H1 (cell line): ENCODE measurements around the gene PRR12. TPM values are rescaled to one million over a fixed set of nuclear protein-coding genes. Genes with fewer than 3 reads are reported as not detected.

ENCODE experiments used
- CTCF ChIA-PET: fragments of 300-600 bp; sonication (Branson Sonifier 250); formaldehyde crosslinking; loops from one replicate; lab custom pipeline; 2021; ENCODE audit not compliant: partially characterized antibody; lab: Charles Lee
- POLR2A ChIA-PET: fragments of 300-600 bp; sonication (Branson Sonifier 250); formaldehyde crosslinking; loops from one replicate; lab custom pipeline; 2021; ENCODE audit warnings: inconsistent platforms; ENCODE audit not compliant: partially characterized antibody; lab: Charles Lee
- DNase-seq, 2 experiments: peaks; one replicate each; pipeline versions ENCODE4 v3.0.0 to v3.0.0-alpha.2; 2010 to 2022; ENCODE audit warnings: low spot score in 2 of 2, low read depth in 1 of 2, mixed read lengths in 1 of 2
- FAIRE-seq: peaks from 2 replicates; lab custom pipeline; 2011; peaks lifted over from hg19 to GRCh38; lab: Jason Lieb, UNC
- H2AFZ ChIP-seq: 2 replicates; pipeline ENCODE4 v1.8.1; 2012; ENCODE audit warnings: low read length, inconsistent platforms
- H2AK5ac ChIP-seq: 2 replicates; pipeline ENCODE4 v1.6.1; 2013; ENCODE audit warnings: low read depth, low read length
- H2BK120ac ChIP-seq: replicated peaks from 2 replicates; pipeline ENCODE3; 2013; ENCODE audit warnings: low read depth, low read length, inconsistent platforms
- H2BK12ac ChIP-seq: 2 replicates; pipeline ENCODE4 v1.6.1; 2013; ENCODE audit warnings: low read depth, low read length
- H2BK15ac ChIP-seq: 2 replicates; pipeline ENCODE4 v1.6.1; 2013; ENCODE audit warnings: low read length
- H2BK20ac ChIP-seq: 2 replicates; pipeline ENCODE4 v1.6.1; 2013; ENCODE audit warnings: low read length
- H2BK5ac ChIP-seq: 2 replicates; pipeline ENCODE4 v1.6.1; 2013; ENCODE audit warnings: low read depth, low read length
- H3K14ac ChIP-seq: 2 replicates; pipeline ENCODE4 v1.6.1; 2013; ENCODE audit warnings: inconsistent platforms; ENCODE audit not compliant: insufficient read length
- H3K18ac ChIP-seq: 2 replicates; pipeline ENCODE4 v1.6.1; 2013; ENCODE audit warnings: low read length; ENCODE audit errors: extremely low read depth
- H3K23ac ChIP-seq: 2 replicates; pipeline ENCODE4 v1.6.1; 2013; ENCODE audit warnings: inconsistent platforms; ENCODE audit not compliant: insufficient read length
- H3K23me2 ChIP-seq: 2 replicates; pipeline ENCODE4 v1.6.1; 2013; ENCODE audit warnings: low read depth, low read length
- H3K27ac ChIP-seq: 2 replicates; pipeline ENCODE4 v1.6.1; 2011; ENCODE audit warnings: low read depth, low read length, inconsistent platforms
- H3K27me3 ChIP-seq, 4 experiments: replicated peaks in 1 of 4; 1 replicate in 1 of 4; 2 replicates in 3 of 4; pipeline versions ENCODE4 v1.6.1 to v1.8.1; 2011 to 2013; ENCODE audit warnings: low read length in 3 of 4, mild to moderate bottlenecking in 3 of 4, inconsistent platforms in 2 of 4, mixed read lengths in 2 of 4, moderate library complexity in 1 of 4; ENCODE audit not compliant: control insufficient read depth in 3 of 4, insufficient read depth in 3 of 4; ENCODE audit errors: extremely low read depth in 1 of 4
- H3K36me3 ChIP-seq, 4 experiments: 2 replicates each; pipeline versions ENCODE4 v1.6.1 to v1.8.1; 2011 to 2013; ENCODE audit warnings: mild to moderate bottlenecking in 4 of 4, low read length in 3 of 4, moderate library complexity in 2 of 4, control low read depth in 1 of 4, inconsistent platforms in 1 of 4; ENCODE audit not compliant: insufficient read depth in 4 of 4, control insufficient read depth in 2 of 4
- H3K4ac ChIP-seq: replicated peaks from 2 replicates; pipeline ENCODE3; 2013; ENCODE audit warnings: low read length, low read depth, mixed read lengths, inconsistent platforms; ENCODE audit not compliant: insufficient read length
- H3K4me1 ChIP-seq, 4 experiments: replicated peaks in 1 of 4; 1 replicate in 1 of 4; 2 replicates in 3 of 4; pipeline versions ENCODE4 v1.6.1 to v1.8.1; 2011 to 2013; ENCODE audit warnings: low read length in 3 of 4, inconsistent platforms in 2 of 4, mixed read lengths in 1 of 4; ENCODE audit not compliant: insufficient read depth in 4 of 4, control insufficient read depth in 3 of 4
- H3K4me2 ChIP-seq, 2 experiments: 2 replicates each; pipeline versions ENCODE4 v1.6.1 to v1.8.1; 2011 to 2013; ENCODE audit warnings: low read depth in 2 of 2, low read length in 2 of 2, control low read depth in 1 of 2, inconsistent platforms in 1 of 2, mild to moderate bottlenecking in 1 of 2; ENCODE audit not compliant: insufficient read depth in 1 of 2
- H3K4me3 ChIP-seq, 4 experiments: fragments of 200-600, 300-600 bp in 1 of 4; sonication (generic), shearing (Covaris generic), sonication (Bioruptor Twin) in 1 of 4; 2 replicates each; pipeline versions ENCODE4 v1.5.1 to v1.8.1; 2011 to 2016; ENCODE audit warnings: low read length in 4 of 4, low read depth in 3 of 4, control low read depth in 2 of 4, inconsistent platforms in 2 of 4, mild to moderate bottlenecking in 2 of 4, mixed read lengths in 1 of 4, moderate library complexity in 1 of 4; ENCODE audit not compliant: insufficient read depth in 2 of 4; ENCODE audit errors: extremely low read depth in 1 of 4
- H3K56ac ChIP-seq: replicated peaks from 2 replicates; pipeline ENCODE3; 2013; ENCODE audit warnings: low read depth, mild to moderate bottlenecking, mixed read lengths, low read length, inconsistent platforms; ENCODE audit not compliant: insufficient read length
- H3K79me1 ChIP-seq: 2 replicates; pipeline ENCODE4 v1.6.1; 2013; ENCODE audit warnings: low read depth, low read length, control low read depth
- H3K79me2 ChIP-seq, 2 experiments: 2 replicates each; pipeline versions ENCODE4 v1.6.1 to v1.8.1; 2012 to 2013; ENCODE audit warnings: low read length in 2 of 2, mild to moderate bottlenecking in 2 of 2, inconsistent platforms in 1 of 2; ENCODE audit not compliant: insufficient read depth in 2 of 2, control insufficient read depth in 1 of 2
- H3K9ac ChIP-seq, 4 experiments: replicated peaks in 1 of 4; 1 replicate in 1 of 4; 2 replicates in 3 of 4; pipeline versions ENCODE4 v1.6.1 to v1.8.1; 2011 to 2013; ENCODE audit warnings: low read depth in 3 of 4, low read length in 3 of 4, control low read depth in 2 of 4, mild to moderate bottlenecking in 2 of 4, moderate library complexity in 2 of 4, inconsistent platforms in 1 of 4; ENCODE audit errors: extremely low read depth in 1 of 4
- H3K9me3 ChIP-seq, 2 experiments: 2 replicates each; pipeline versions ENCODE4 v1.6.1 to v1.8.1; 2012 to 2013; ENCODE audit warnings: mild to moderate bottlenecking in 2 of 2, moderate library complexity in 2 of 2, control low read depth in 1 of 2, inconsistent platforms in 1 of 2, low read depth in 1 of 2, low read length in 1 of 2, mixed read lengths in 1 of 2; ENCODE audit not compliant: insufficient read depth in 2 of 2
- H4K20me1 ChIP-seq, 2 experiments: replicated peaks in 1 of 2; 2 replicates each; pipeline versions ENCODE3 to v1.8.1; 2011 to 2013; ENCODE audit warnings: inconsistent platforms in 2 of 2, low read length in 2 of 2, mild to moderate bottlenecking in 1 of 2; ENCODE audit not compliant: insufficient read depth in 2 of 2, control insufficient read depth in 1 of 2
- H4K5ac ChIP-seq: 2 replicates; pipeline ENCODE4 v1.6.1; 2013; ENCODE audit warnings: low read length, low read depth, mixed read lengths, inconsistent platforms; ENCODE audit not compliant: insufficient read length
- H4K8ac ChIP-seq: 2 replicates; pipeline ENCODE4 v1.8.0; 2013; ENCODE audit warnings: mild to moderate bottlenecking, moderate library complexity, low read length, inconsistent platforms; ENCODE audit not compliant: insufficient read depth; ENCODE audit errors: extremely low read depth
- H4K91ac ChIP-seq: replicated peaks from 2 replicates; pipeline ENCODE3; 2013; ENCODE audit warnings: low read length, mixed read lengths, inconsistent platforms; ENCODE audit not compliant: insufficient read length
- ASH2L ChIP-seq: fragments of 200-600, 300-600 bp; sonication (generic); IDR thresholded peaks from one replicate; pipeline ENCODE4 v1.7.1; 2017; ENCODE audit warnings: low read length
- FOSL1 ChIP-seq: IDR thresholded peaks from 2 replicates; pipeline ENCODE4 v1.6.1; 2011; ENCODE audit warnings: mild to moderate bottlenecking, low read depth, low read length, moderate library complexity; ENCODE audit not compliant: insufficient read depth
- JUND ChIP-seq: IDR thresholded peaks from 2 replicates; pipeline ENCODE4 v1.6.1; 2011; ENCODE audit warnings: mild to moderate bottlenecking, improper control_type of control experiment, low read length
- KDM4A ChIP-seq: IDR thresholded peaks from one replicate; pipeline ENCODE4 v1.7.1; 2012; ENCODE audit warnings: low read depth, mild to moderate bottlenecking, moderate library complexity, low read length, inconsistent platforms; ENCODE audit not compliant: severe bottlenecking
- RAD21 ChIP-seq, 2 experiments: IDR thresholded peaks in 1 of 2; conservative IDR thresholded peaks in 1 of 2; 2 replicates each; pipeline ENCODE4 v1.6.1; 2011; ENCODE audit warnings: low read depth in 2 of 2, low read length in 2 of 2, improper control_type of control experiment in 1 of 2, inconsistent platforms in 1 of 2, mild to moderate bottlenecking in 1 of 2, moderate library complexity in 1 of 2
- SIN3A ChIP-seq, 2 experiments: IDR thresholded peaks in 1 of 2; conservative IDR thresholded peaks in 1 of 2; 2 replicates each; pipeline ENCODE4 v1.6.1; 2011 to 2012; ENCODE audit warnings: low read length in 2 of 2, improper control_type of control experiment in 1 of 2, low read depth in 1 of 2, mild to moderate bottlenecking in 1 of 2
- SP4 ChIP-seq: IDR thresholded peaks from 2 replicates; pipeline ENCODE4 v1.6.1; 2012; ENCODE audit warnings: low read length, inconsistent platforms
- TAF7 ChIP-seq: optimal IDR thresholded peaks from 2 replicates; pipeline ENCODE3; 2011; ENCODE audit warnings: low read depth, mild to moderate bottlenecking, inconsistent platforms, low read length, moderate library complexity, borderline replicate concordance
- WGBS, 2 experiments: shearing (Covaris generic) in 1 of 2; methylation state at CpG; one replicate each; pipeline versions ENCODE4 v1.1.6 to v1.1.7; 2013 to 2015; ENCODE audit warnings: low lambda C conversion rate in 2 of 2, mixed read lengths in 2 of 2, inconsistent platforms in 1 of 2, low coverage in 1 of 2, missing lambda C conversion rate in 1 of 2; ENCODE audit not compliant: insufficient replicate concordance in 2 of 2, insufficient coverage in 1 of 2, insufficient read length in 1 of 2; ENCODE audit errors: extremely low coverage in 1 of 2, missing lambda C conversion rate in 1 of 2; 5-methylcytosine and 5-hydroxymethylcytosine counted together
- polyA plus RNA-seq, 7 experiments: library from polyadenylated mRNA; depleted of rRNA in 3 of 7; stranded (reverse) in 5 of 7; unstranded in 2 of 7; fragments of >200 nt in 5 of 7; fragments of 200-250 nt in 2 of 7; gene quantifications; 1 replicate in 5 of 7; 2 replicates in 1 of 7; 4 replicates in 1 of 7; pipeline versions ENCODE4 v1.2.1 to v1.2.3, GENCODE V29; 2011 to 2013; ENCODE audit warnings: missing spikeins in 2 of 7, mixed read lengths in 2 of 7
- total RNA-seq: library from RNA; stranded (reverse); fragmentation: NEBNext Ultra II Directional; extraction: Animal tissue kit (Norgen Biotek cat#: 25700); gene quantifications from 2 replicates; pipeline ENCODE4 v1.2.1, GENCODE V29; 2021
- TF ChIP-seq, protein P1 (sequence below): IDR thresholded peaks from 2 replicates; pipeline ENCODE4 v1.6.1; 2012; ENCODE audit warnings: inconsistent platforms

PRR12 gene
- total and polyA plus RNA-seq, 2 of the 8 experiments (the other 6 are each of a cell fraction or from before 2014, with no cell fraction given): 2.5 to 59.4 TPM

DNA sequence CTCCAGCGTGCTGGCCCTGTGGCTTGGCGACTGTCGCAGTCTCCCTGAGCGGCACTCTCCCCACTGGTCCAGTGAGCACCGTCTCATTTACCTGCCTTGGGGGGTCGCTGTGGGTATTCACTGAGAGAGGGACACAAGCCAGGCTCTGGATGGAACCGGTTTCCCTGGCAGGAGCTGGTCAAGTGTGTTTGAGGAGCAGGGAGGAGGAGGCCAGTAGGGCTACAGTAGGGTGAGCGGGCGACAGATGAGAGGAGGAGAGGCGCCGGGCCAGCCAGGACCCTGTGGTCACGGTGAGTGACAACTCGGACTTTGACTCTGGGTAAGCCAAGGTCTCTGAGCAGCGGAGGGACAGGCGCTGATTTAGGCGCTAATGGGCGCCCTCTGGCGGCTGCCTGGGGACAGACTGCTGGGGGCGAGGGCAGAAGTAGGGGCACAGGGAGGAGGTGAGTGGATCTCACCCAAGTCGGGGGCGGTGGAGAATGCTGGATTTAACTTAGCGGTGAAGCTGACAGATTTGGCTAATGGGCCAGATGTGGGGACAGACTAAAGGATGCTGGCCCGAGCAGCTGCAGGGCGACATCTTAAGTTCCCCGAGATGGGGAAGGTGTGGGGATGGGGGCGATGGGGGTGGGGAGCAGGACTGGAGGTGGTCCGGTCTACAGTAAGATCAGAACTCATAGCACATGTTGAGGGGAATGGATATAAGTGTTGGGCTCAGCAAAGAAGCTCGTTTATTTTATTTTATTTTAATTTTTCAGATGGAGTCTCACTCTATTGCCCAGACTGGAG is 81.3 kb downstream of the PRR12 start:
- H3K4me2 ChIP-seq: peak overlapping the region; percentile 12 to 70
- H3K9ac ChIP-seq: peak overlapping the region in 2 of 4 experiments; percentile 51 to 53; a peak in 4 of 7 replicates
- H2BK5ac ChIP-seq: peak overlapping the region; percentile 41
- no peak overlapping the region for H3K14ac ChIP-seq
- WGBS, 2 experiments: 17% methylated on average over 24 of the region's 28 CpGs; no CpG with 5 or more reads in 1 of the 2 experiments
- H3K4me1 ChIP-seq: peaks cover 0 to 6% (median 2%) of the 10 kb centered on the region in 4 experiments; a peak in 4 of 7 replicates
- peak overlapping the region in 2 of 4 experiments; percentile 26 to 51; a peak in 2 of 8 replicates for H3K4me3 ChIP-seq
- H3K18ac ChIP-seq: no peak overlapping the region
- peak overlapping the region; percentile 58 for H4K91ac ChIP-seq
- H2BK15ac ChIP-seq: no peak overlapping the region
- no peak overlapping the region for H2BK120ac ChIP-seq
- CTCF ChIA-PET: interaction anchor here (0.7 to 7.4 kb wide), 23 partner anchors 8 to 905 kb away, joined by 3 to 39 read pairs (median 5); partner anchors contain the start of genes CPT1C, RCN3, RRAS and SCAF1
- peak overlapping the region; percentile 46; the same call in 1 of the 2 replicates for H3K27ac ChIP-seq
- POLR2A ChIA-PET: interaction anchor here (0.6 to 14.5 kb wide), 13 partner anchors 9 to 176 kb away, joined by 3 to 275 read pairs (median 4); partner anchors contain the start of genes ADM5, BCL2L12, CPT1C and IRF3
- DNase-seq (peak; percentile 74 to 95), FAIRE-seq (no peak)
- H3K27me3 ChIP-seq: no peaks in the 10 kb centered on the region
- H4K20me1 ChIP-seq: peaks cover 0 to 3% of the 10 kb centered on the region in 2 experiments
- H3K4ac ChIP-seq: no peak overlapping the region
- H3K23ac ChIP-seq: no peak overlapping the region
- H3K23me2 ChIP-seq: no peaks in the 10 kb centered on the region; the same call in 1 of the 2 replicates
- H3K56ac ChIP-seq: no peak overlapping the region
- H3K79me1 ChIP-seq: no peaks in the 10 kb centered on the region; the same call in 1 of the 2 replicates
- H4K8ac ChIP-seq: peak overlapping the region; percentile 78; the same call in 1 of the 2 replicates
- H2AFZ ChIP-seq: peak overlapping the region; percentile 70; the same call in 1 of the 2 replicates
- H4K5ac ChIP-seq: no peak overlapping the region
- H3K79me2 ChIP-seq: peaks cover 4 to 7% of the 10 kb centered on the region in 2 experiments; a peak in 1 of 4 replicates
- no peak overlapping the region for H2BK12ac ChIP-seq
- H3K36me3 ChIP-seq: peaks cover 2 to 21% (median 9%) of the 10 kb centered on the region in 4 experiments; a peak in 7 of 8 replicates
- H2BK20ac ChIP-seq: no peak overlapping the region
- no peak overlapping the region for H2AK5ac ChIP-seq
- H3K9me3 ChIP-seq: no peaks in the 10 kb centered on the region
- TF ChIP-seq ASH2L: peak; percentile 72
- TF ChIP-seq TAF7: peak; percentile 72
- TF ChIP-seq SP4: peak; percentile 88; the same call in 1 of the 2 replicates
- TF ChIP-seq, protein P1, sequence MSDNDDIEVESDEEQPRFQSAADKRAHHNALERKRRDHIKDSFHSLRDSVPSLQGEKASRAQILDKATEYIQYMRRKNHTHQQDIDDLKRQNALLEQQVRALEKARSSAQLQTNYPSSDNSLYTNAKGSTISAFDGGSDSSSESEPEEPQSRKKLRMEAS: peak; percentile 53
- peak in 1 of 2 experiments; percentile 69; a peak in 1 of 4 replicates for TF ChIP-seq SIN3A (conservative IDR thresholded peaks at IDR 0.05 in 1 of 2, IDR thresholded peaks at IDR 0.05 in 1 of 2; ENCODE audit: low read depth in 1 of 2, low read length in 2 of 2)
- TF ChIP-seq JUND: no peak
- TF ChIP-seq KDM4A: no peak
- TF ChIP-seq FOSL1: no peak
- peak; percentile 55 to 66 for TF ChIP-seq RAD21 (IDR thresholded peaks at IDR 0.05 in 1 of 2, conservative IDR thresholded peaks at IDR 0.05 in 1 of 2; ENCODE audit: low read depth in 2 of 2, low read length in 2 of 2)
